Osteoblast (primary cell): ENCODE data around the gene NEK6. TPM values are rescaled to one million over a fixed set of nuclear protein-coding genes. Genes with fewer than 3 reads are reported as not detected.

Source experiments
- DNase-seq: peaks from one replicate; pipeline ENCODE4 v3.0.0; 2011; ENCODE audit warnings: low spot score, mixed read lengths; ENCODE audit not compliant: insufficient read length; ENCODE audit errors: missing footprints
- H2AFZ ChIP-seq: 2 replicates; pipeline ENCODE4 v1.6.0; 2011; ENCODE audit warnings: mild to moderate bottlenecking, low read length
- H3K27ac ChIP-seq: 2 replicates; pipeline ENCODE4 v1.5.1; 2011; ENCODE audit warnings: mild to moderate bottlenecking, low read depth, low read length, moderate library complexity
- H3K27me3 ChIP-seq: 2 replicates; pipeline ENCODE4 v1.6.0; 2012; ENCODE audit warnings: mild to moderate bottlenecking, control low read depth, inconsistent platforms, low read length, moderate library complexity; ENCODE audit not compliant: insufficient read depth
- H3K36me3 ChIP-seq: 2 replicates; pipeline ENCODE4 v1.5.1; 2011; ENCODE audit warnings: mild to moderate bottlenecking, low read length, control low read depth, moderate library complexity; ENCODE audit not compliant: insufficient read depth
- H3K4me1 ChIP-seq: 2 replicates; pipeline ENCODE4 v1.5.1; 2011; ENCODE audit warnings: mild to moderate bottlenecking, low read length, control low read depth, moderate library complexity; ENCODE audit not compliant: insufficient read depth
- H3K4me2 ChIP-seq: 2 replicates; pipeline ENCODE4 v1.6.0; 2011; ENCODE audit warnings: mild to moderate bottlenecking, low read length; ENCODE audit not compliant: insufficient read depth
- H3K4me3 ChIP-seq: fragments of 200-600 bp; sonication (generic); 3 replicates; pipeline ENCODE4 v1.5.1; 2012; ENCODE audit warnings: mild to moderate bottlenecking, low read length, inconsistent platforms; ENCODE audit not compliant: insufficient read depth
- H3K79me2 ChIP-seq: 2 replicates; pipeline ENCODE4 v1.6.0; 2012; ENCODE audit warnings: mild to moderate bottlenecking, low read length, control low read depth, inconsistent platforms; ENCODE audit not compliant: insufficient read depth
- H3K9me3 ChIP-seq: 2 replicates; pipeline ENCODE4 v1.5.1; 2011; ENCODE audit warnings: low read depth, low read length, control low read depth
- H4K20me1 ChIP-seq: 2 replicates; pipeline ENCODE4 v1.6.0; 2012; ENCODE audit warnings: mild to moderate bottlenecking, low read length, control low read depth; ENCODE audit not compliant: insufficient read depth
- total RNA-seq: library from RNA; depleted of rRNA; stranded (reverse); fragments of >200 nt; gene quantifications from 2 replicates; pipeline ENCODE4 v1.2.3, GENCODE V29; 2012
- TF ChIP-seq, protein P1 (sequence below): IDR thresholded peaks from 2 replicates; pipeline ENCODE4 v1.5.1; 2011; ENCODE audit warnings: mild to moderate bottlenecking, low read depth, low read length, moderate library complexity; ENCODE audit errors: extremely low read depth

Gene NEK6
- total RNA-seq, 1 donor: 128 TPM

DNA sequence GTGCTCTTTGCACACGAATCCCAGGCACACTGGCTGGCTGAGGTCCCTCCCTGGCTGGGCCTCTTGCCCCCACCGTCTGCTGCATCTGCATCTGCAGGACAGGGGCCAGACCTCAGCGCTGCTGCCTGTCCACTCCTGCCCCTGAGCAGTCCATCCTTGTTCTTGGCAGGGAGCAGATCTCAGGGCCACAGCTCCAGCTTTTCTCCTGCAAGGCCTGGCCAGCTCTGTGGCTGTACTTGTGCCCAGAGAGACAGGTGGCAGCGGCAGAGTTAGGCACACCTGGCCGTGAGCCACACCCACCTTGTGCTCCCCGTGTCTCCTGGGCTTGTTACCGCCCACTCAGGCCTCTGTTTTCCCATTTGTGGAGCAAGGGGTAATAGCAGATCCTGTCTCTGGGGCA is 13.9 kb downstream of the NEK6 start:
- H3K4me2 ChIP-seq: no peak overlapping the region
- H3K9me3 ChIP-seq: no peaks in the 10 kb centered on the region
- peaks cover 69% of the 10 kb centered on the region for H4K20me1 ChIP-seq
- H2AFZ ChIP-seq: no peak overlapping the region
- peak; percentile 31 for DNase-seq
- peaks cover 72% of the 10 kb centered on the region for H3K36me3 ChIP-seq
- H3K79me2 ChIP-seq: peaks cover 100% of the 10 kb centered on the region
- H3K27ac ChIP-seq: peak overlapping the region; percentile 56
- TF ChIP-seq, protein P1, sequence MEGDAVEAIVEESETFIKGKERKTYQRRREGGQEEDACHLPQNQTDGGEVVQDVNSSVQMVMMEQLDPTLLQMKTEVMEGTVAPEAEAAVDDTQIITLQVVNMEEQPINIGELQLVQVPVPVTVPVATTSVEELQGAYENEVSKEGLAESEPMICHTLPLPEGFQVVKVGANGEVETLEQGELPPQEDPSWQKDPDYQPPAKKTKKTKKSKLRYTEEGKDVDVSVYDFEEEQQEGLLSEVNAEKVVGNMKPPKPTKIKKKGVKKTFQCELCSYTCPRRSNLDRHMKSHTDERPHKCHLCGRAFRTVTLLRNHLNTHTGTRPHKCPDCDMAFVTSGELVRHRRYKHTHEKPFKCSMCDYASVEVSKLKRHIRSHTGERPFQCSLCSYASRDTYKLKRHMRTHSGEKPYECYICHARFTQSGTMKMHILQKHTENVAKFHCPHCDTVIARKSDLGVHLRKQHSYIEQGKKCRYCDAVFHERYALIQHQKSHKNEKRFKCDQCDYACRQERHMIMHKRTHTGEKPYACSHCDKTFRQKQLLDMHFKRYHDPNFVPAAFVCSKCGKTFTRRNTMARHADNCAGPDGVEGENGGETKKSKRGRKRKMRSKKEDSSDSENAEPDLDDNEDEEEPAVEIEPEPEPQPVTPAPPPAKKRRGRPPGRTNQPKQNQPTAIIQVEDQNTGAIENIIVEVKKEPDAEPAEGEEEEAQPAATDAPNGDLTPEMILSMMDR: no peak
- no peak overlapping the region for H3K4me3 ChIP-seq
- H3K4me1 ChIP-seq: peaks cover 44% of the 10 kb centered on the region
- no peaks in the 10 kb centered on the region for H3K27me3 ChIP-seq

DNA sequence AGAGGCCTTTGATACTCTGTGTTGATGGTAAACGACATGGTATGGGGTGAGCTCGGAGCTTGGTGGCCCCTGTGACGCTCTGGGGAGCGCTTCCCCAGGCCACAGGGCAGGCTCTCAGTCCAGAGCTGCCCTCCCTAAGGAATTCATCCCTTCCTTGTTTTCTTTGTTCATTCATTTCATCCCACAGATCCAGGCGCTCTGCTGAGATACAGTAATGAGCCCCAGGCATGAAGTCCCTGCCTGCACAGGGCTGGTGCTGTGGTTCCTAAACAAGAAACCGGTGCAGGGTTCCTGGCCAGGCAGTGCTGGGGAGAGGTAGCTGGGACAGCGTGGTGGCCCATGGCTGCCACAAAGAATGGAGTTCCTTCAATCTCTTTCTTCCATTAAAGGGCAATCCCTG is 14.4 kb downstream of the NEK6 start:
- no peak overlapping the region for H3K4me2 ChIP-seq
- peaks cover 100% of the 10 kb centered on the region for H3K79me2 ChIP-seq
- H3K4me3 ChIP-seq: no peak overlapping the region
- H3K27ac ChIP-seq: peak overlapping the region; percentile 56
- H2AFZ ChIP-seq: no peak overlapping the region
- peak; percentile 86 for DNase-seq
- no peaks in the 10 kb centered on the region for H3K9me3 ChIP-seq
- H3K4me1 ChIP-seq: peaks cover 40% of the 10 kb centered on the region
- peaks cover 71% of the 10 kb centered on the region for H4K20me1 ChIP-seq
- H3K36me3 ChIP-seq: peaks cover 75% of the 10 kb centered on the region
- TF ChIP-seq, protein P1: no peak
- H3K27me3 ChIP-seq: no peaks in the 10 kb centered on the region

DNA sequence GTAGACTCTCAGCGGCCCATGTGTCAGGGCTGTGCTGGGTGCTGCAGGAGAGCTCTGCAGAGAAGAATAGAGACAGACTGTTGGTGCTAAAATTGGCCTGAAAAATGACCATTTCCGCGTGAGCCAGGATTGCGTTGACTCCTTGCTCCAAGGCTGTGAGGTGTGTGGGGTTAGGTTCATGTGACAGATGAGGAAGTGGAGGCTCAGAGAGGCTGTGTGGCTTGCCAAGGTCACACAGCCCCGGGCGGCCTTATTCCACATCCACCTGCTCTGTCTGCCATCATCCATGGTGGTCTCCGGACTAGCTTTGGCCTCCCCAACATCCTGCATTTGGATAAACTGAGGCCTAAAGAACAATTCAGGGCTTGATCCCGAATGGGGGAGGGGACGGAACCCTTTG is 15.2 kb downstream of the NEK6 start:
- Histone ChIP-seq H3K27me3 (no peaks in the 10 kb centered on the region), H3K4me3 (no peak overlapping the region), H4K20me1 (peaks cover 77% of the 10 kb centered on the region), H3K36me3 (peaks cover 70% of the 10 kb centered on the region), H3K79me2 (peaks cover 100% of the 10 kb centered on the region), H3K27ac (peak overlapping the region; percentile 56), H3K4me2 (no peak overlapping the region), H3K9me3 (no peaks in the 10 kb centered on the region), H3K4me1 (peaks cover 31% of the 10 kb centered on the region), H2AFZ (no peak overlapping the region)
- TF ChIP-seq, protein P1: no peak
- no peak for DNase-seq

DNA sequence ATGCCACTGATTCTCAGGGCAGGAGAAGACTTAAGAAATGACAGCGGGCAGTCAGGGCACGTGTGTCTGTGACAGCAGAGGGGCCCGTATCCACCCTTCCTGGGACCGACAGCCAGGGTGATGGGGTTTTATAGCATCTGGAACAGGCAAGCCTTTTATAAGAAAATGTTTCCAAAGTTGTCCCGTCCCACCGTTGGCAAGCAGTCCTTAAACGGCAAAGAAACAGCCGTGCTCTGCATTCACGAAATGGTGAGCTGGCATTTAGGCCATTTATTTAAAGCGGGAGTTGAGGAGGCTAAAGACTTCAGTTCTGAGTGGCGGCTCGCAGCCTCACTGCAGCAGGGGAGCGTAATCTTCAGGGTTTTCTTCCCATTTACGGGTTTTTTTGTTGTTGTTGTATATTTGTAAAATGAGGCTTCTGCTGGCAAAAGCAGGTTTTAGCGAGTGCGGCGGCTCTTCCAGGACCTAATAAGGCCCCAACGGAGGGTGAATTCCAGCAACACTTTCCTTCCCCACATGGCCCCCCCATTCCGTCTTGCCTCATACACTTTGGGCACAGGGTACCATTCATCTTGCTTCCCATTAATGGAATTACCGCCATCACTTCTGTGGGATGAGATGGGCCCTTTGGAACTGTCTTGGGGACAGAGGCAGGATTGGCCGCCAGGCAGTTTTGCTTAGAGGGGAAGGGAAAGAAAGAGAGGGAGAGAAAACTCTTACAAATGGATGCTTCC is 15.8 kb downstream of the NEK6 start:
- H3K4me3 ChIP-seq: no peak overlapping the region
- peak; percentile 67 for DNase-seq
- H3K9me3 ChIP-seq: no peaks in the 10 kb centered on the region
- TF ChIP-seq, protein P1: no peak
- no peaks in the 10 kb centered on the region for H3K27me3 ChIP-seq
- peaks cover 81% of the 10 kb centered on the region for H4K20me1 ChIP-seq
- H3K36me3 ChIP-seq: peaks cover 66% of the 10 kb centered on the region
- no peak overlapping the region for H2AFZ ChIP-seq
- peak overlapping the region; percentile 48 for H3K27ac ChIP-seq
- peaks cover 27% of the 10 kb centered on the region for H3K4me1 ChIP-seq
- H3K4me2 ChIP-seq: no peak overlapping the region
- peaks cover 100% of the 10 kb centered on the region for H3K79me2 ChIP-seq
